Ascending aorta (tissue), 2 donors: Measurements from ENCODE around the gene SLIT3. TPM values are rescaled to one million over a fixed set of nuclear protein-coding genes. Genes with fewer than 3 reads are reported as not detected.

Experiments used
- DNase-seq, 2 donors: peaks; one replicate each; pipeline ENCODE4 v3.0.0-alpha.2; 2019; ENCODE audit warnings: low spot score in 2 of 2
- H3K27ac ChIP-seq, 2 donors: fragments of 200-600 bp; sonication (generic); one replicate each; pipeline ENCODE4 v1.5.1; 2016 to 2017; ENCODE audit warnings: mild to moderate bottlenecking in 1 of 2
- H3K27me3 ChIP-seq: fragments of 200-600 bp; sonication (generic); one replicate; pipeline ENCODE4 v1.5.1; 2017
- H3K36me3 ChIP-seq, 2 donors: fragments of 200-600 bp; sonication (generic); one replicate each; pipeline ENCODE4 v1.5.1; 2016
- H3K4me1 ChIP-seq, 2 donors: fragments of 200-600 bp; sonication (generic); one replicate each; pipeline ENCODE4 v1.5.1; 2016 to 2017; ENCODE audit warnings: mild to moderate bottlenecking in 1 of 2
- H3K4me3 ChIP-seq, 2 donors: fragments of 200-600 bp; sonication (generic); one replicate each; pipeline ENCODE4 v1.5.1; 2016 to 2017; ENCODE audit warnings: mild to moderate bottlenecking in 1 of 2
- H3K9me3 ChIP-seq, 2 donors: fragments of 200-600 bp; sonication (generic); one replicate each; pipeline ENCODE4 v1.5.1; 2016
- CTCF ChIP-seq, 3 experiments: fragments of 200-600 bp in 2 of 3; fragments of 450-650 bp in 1 of 3; sonication (generic) in 2 of 3; IDR thresholded peaks; one replicate each; pipeline ENCODE4 v1.5.1; 2016 to 2019; ENCODE audit warnings: antibody characterized with exemption in 3 of 3, mild to moderate bottlenecking in 1 of 3, moderate library complexity in 1 of 3
- intact Hi-C: fragments of 100-400 bp; cut with DNase I; formaldehyde crosslinking; loops from one replicate; pipeline ENCODE4 v1.15.1; 2023
- total RNA-seq: library from RNA; depleted of rRNA; stranded (reverse); fragments of >200 nt; gene quantifications from one replicate; pipeline ENCODE4 v1.1.0, GENCODE V29; 2016

SLIT3 gene
- total RNA-seq, 1 donor from 2014 or later = 128 TPM

GRCh38 chr5:169171515-169171914 is 129.4 kb downstream of the SLIT3 start:
- Histone ChIP-seq H3K27ac (no peak overlapping the region), H3K4me1 (peaks cover 0 to 10% of the 10 kb centered on the region in 2 donors), H3K9me3 (no peaks in the 10 kb centered on the region), H3K36me3 (no peaks in the 10 kb centered on the region), H3K27me3 (no peaks in the 10 kb centered on the region), H3K4me3 (no peak overlapping the region)
- TF ChIP-seq CTCF (IDR thresholded peaks at IDR 0.05) = no peak
- intact Hi-C loops = no loop called here
- DNase-seq = no peak

- H3K9me3 ChIP-seq = no peaks in the 10 kb centered on the region
- no peaks in the 10 kb centered on the region for H3K27me3 ChIP-seq
- no peak overlapping the region for H3K4me3 ChIP-seq
- H3K27ac ChIP-seq = no peak overlapping the region
- no peak for TF ChIP-seq CTCF (IDR thresholded peaks at IDR 0.05)
- H3K4me1 ChIP-seq = peaks cover under 1 to 11% of the 10 kb centered on the region in 2 donors
- intact Hi-C loops = no loop called here
- no peak for DNase-seq
- no peaks in the 10 kb centered on the region for H3K36me3 ChIP-seq
Observed at GRCh38 chr5:169169783-169170182, 131.2 kb downstream of the SLIT3 start.

GRCh38 chr5:169168280-169168679 is 132.7 kb downstream of the SLIT3 start:
- TF ChIP-seq CTCF (IDR thresholded peaks at IDR 0.05) = no peak
- no peaks in the 10 kb centered on the region for H3K27me3 ChIP-seq
- no peaks in the 10 kb centered on the region for H3K36me3 ChIP-seq
- intact Hi-C loops = no loop called here
- peaks cover 2 to 13% of the 10 kb centered on the region in 2 donors for H3K4me1 ChIP-seq
- no peaks in the 10 kb centered on the region for H3K9me3 ChIP-seq
- no peak for DNase-seq
- H3K4me3 ChIP-seq = no peak overlapping the region
- no peak overlapping the region for H3K27ac ChIP-seq

GRCh38 chr5:169166078-169166477 is 134.9 kb downstream of the SLIT3 start:
- no peaks in the 10 kb centered on the region for H3K27me3 ChIP-seq
- H3K4me3 ChIP-seq = no peak overlapping the region
- peaks cover 2 to 19% of the 10 kb centered on the region in 2 donors for H3K4me1 ChIP-seq
- H3K27ac ChIP-seq = no peak overlapping the region
- intact Hi-C loops = no loop called here
- H3K9me3 ChIP-seq = no peaks in the 10 kb centered on the region
- no peak for TF ChIP-seq CTCF (IDR thresholded peaks at IDR 0.05)
- H3K36me3 ChIP-seq = no peaks in the 10 kb centered on the region
- no peak for DNase-seq

GRCh38 chr5:169165052-169165451 is 135.9 kb downstream of the SLIT3 start:
- Histone ChIP-seq H3K27ac (peak overlapping the region; percentile 54 to 66), H3K36me3 (no peaks in the 10 kb centered on the region), H3K9me3 (no peaks in the 10 kb centered on the region), H3K4me3 (no peak overlapping the region), H3K27me3 (no peaks in the 10 kb centered on the region), H3K4me1 (peaks cover 2 to 25% of the 10 kb centered on the region in 2 donors)
- intact Hi-C loops = no loop called here
- DNase-seq = no peak
- TF ChIP-seq CTCF (IDR thresholded peaks at IDR 0.05) = no peak

- peak overlapping the region; percentile 54 to 66 for H3K27ac ChIP-seq
- no peaks in the 10 kb centered on the region for H3K9me3 ChIP-seq
- no peaks in the 10 kb centered on the region for H3K27me3 ChIP-seq
- no peak for DNase-seq
- intact Hi-C loops = loop anchor here (5.0 kb wide), 2 partner anchors 418 to 587 kb away; partner anchors contain the start of genes PANK3 and SPDL1
- no peaks in the 10 kb centered on the region for H3K36me3 ChIP-seq
- H3K4me3 ChIP-seq = no peak overlapping the region
- no peak for TF ChIP-seq CTCF (IDR thresholded peaks at IDR 0.05)
- H3K4me1 ChIP-seq = peaks cover 2 to 25% of the 10 kb centered on the region in 2 donors
Observed at GRCh38 chr5:169164481-169164925, 136.4 kb downstream of the SLIT3 start.
